Esophagus muscularis mucosa (tissue), 4 donors: ENCODE data around the gene C1orf174. TPM values are rescaled to one million over a fixed set of nuclear protein-coding genes. Genes with fewer than 3 reads are reported as not detected.

Experiments
- DNase-seq: peaks from one replicate; pipeline ENCODE4 v3.0.0-alpha.2; 2017; ENCODE audit errors: extremely low spot score
- H3K27ac ChIP-seq, 4 donors: fragments of 200-600 bp; sonication (generic); replicated peaks in 1 of 4; 1 replicate in 3 of 4; 2 replicates in 1 of 4; pipeline ENCODE4 v1.5.1; 2016 to 2019; ENCODE audit warnings: mild to moderate bottlenecking in 1 of 4
- H3K27me3 ChIP-seq, 4 donors: fragments of 200-600 bp; sonication (generic); one replicate each; pipeline versions ENCODE4 v1.5.1 to v1.6.0; 2016 to 2019
- H3K36me3 ChIP-seq, 4 donors: fragments of 200-600 bp; sonication (generic); one replicate each; pipeline ENCODE4 v1.5.1; 2016 to 2019
- H3K4me1 ChIP-seq, 4 donors: fragments of 200-600 bp; sonication (generic); one replicate each; pipeline ENCODE4 v1.5.1; 2016 to 2019
- H3K4me3 ChIP-seq, 4 donors: fragments of 200-600 bp; sonication (generic); 1 replicate in 2 of 4; 2 replicates in 2 of 4; pipeline ENCODE4 v1.5.1; 2016 to 2019; ENCODE audit warnings: mild to moderate bottlenecking in 4 of 4, moderate library complexity in 1 of 4
- H3K9me3 ChIP-seq, 4 donors: fragments of 200-600 bp; sonication (generic); 1 replicate in 3 of 4; 2 replicates in 1 of 4; pipeline ENCODE4 v1.5.1; 2016 to 2019
- CTCF ChIP-seq, 3 experiments: fragments of 200-600 bp in 2 of 3; fragments of 450-650 bp in 1 of 3; sonication (generic) in 2 of 3; IDR thresholded peaks; one replicate each; pipeline ENCODE4 v1.5.1; 2017 to 2019; ENCODE audit warnings: antibody characterized with exemption in 3 of 3, mild to moderate bottlenecking in 2 of 3, moderate library complexity in 1 of 3
- EP300 ChIP-seq: sonication (generic); formaldehyde crosslinking; IDR thresholded peaks from one replicate; pipeline ENCODE4 v1.6.1; 2017; ENCODE audit warnings: antibody characterized with exemption
- POLR2A ChIP-seq: fragments of 450-650 bp; IDR thresholded peaks from one replicate; pipeline ENCODE4 v1.6.1; 2017; ENCODE audit warnings: antibody characterized with exemption, moderate library complexity, mild to moderate bottlenecking, low read depth
- POLR2AphosphoS5 ChIP-seq, 2 donors: sonication (generic); formaldehyde crosslinking; IDR thresholded peaks; one replicate each; pipeline ENCODE4 v1.6.1; 2017; ENCODE audit warnings: antibody characterized with exemption in 2 of 2
- WGBS: methylation state at CpG from one replicate; pipeline ENCODE4 v1.1.5; 2018; 5-methylcytosine and 5-hydroxymethylcytosine counted together
- intact Hi-C: fragments of 100-400 bp; cut with DNase I; formaldehyde crosslinking; loops from one replicate; pipeline ENCODE4 v1.15.1; 2023
- total RNA-seq, 4 donors: library from RNA; depleted of rRNA; stranded (reverse); fragments of >200 nt; gene quantifications; one replicate each; pipeline versions ENCODE4 v1.1.0 to v1.2.1, GENCODE V29; 2016

The C1orf174 gene
- total RNA-seq, 4 donors from 2014 or later, result 25.0 to 35.1 (median 27.6) TPM

GRCh38 chr1:3926956-3927355, 26.9 kb upstream of the C1orf174 start:
- intact Hi-C loops, result loop anchor here (10.0 kb wide), 1 partner anchor 1958 kb away; no protein-coding TSS in a partner anchor
- H3K27me3 ChIP-seq, result peaks cover 0 to 66% (median 0%) of the 10 kb centered on the region in 4 donors
- DNase-seq, result no peak
- no peaks in the 10 kb centered on the region for H3K36me3 ChIP-seq
- no peaks in the 10 kb centered on the region for H3K9me3 ChIP-seq
- no peak overlapping the region for H3K4me3 ChIP-seq
- no peak for TF ChIP-seq CTCF (IDR thresholded peaks at IDR 0.05)
- TF ChIP-seq POLR2AphosphoS5 (IDR thresholded peaks at IDR 0.05), result no peak
- no peak for TF ChIP-seq POLR2A
- TF ChIP-seq EP300, result no peak
- H3K27ac ChIP-seq, result no peak overlapping the region
- peaks cover 0 to 8% (median 0%) of the 10 kb centered on the region in 4 donors for H3K4me1 ChIP-seq

- Histone ChIP-seq H3K27me3 (peaks cover 0 to 55% (median 0%) of the 10 kb centered on the region in 4 donors), H3K9me3 (no peaks in the 10 kb centered on the region), H3K4me3 (no peak overlapping the region), H3K36me3 (no peaks in the 10 kb centered on the region), H3K4me1 (peaks cover 0 to 8% (median 0%) of the 10 kb centered on the region in 4 donors), H3K27ac (no peak overlapping the region)
- intact Hi-C loops, result loop anchor here (10.0 kb wide), 1 partner anchor 1959 kb away; no protein-coding TSS in a partner anchor
- 91% methylated on average over 8 of the region's 8 CpGs for whole genome bisulfite sequencing
- no peak for DNase-seq
- no peak for TF ChIP-seq CTCF (IDR thresholded peaks at IDR 0.05)
- TF ChIP-seq POLR2A, result no peak
- no peak for TF ChIP-seq POLR2AphosphoS5 (IDR thresholded peaks at IDR 0.05)
Measured at GRCh38 chr1:3925762-3926161, 25.7 kb upstream of the C1orf174 start.

GRCh38 chr1:3925256-3925655, 25.2 kb upstream of the C1orf174 start:
- DNase-seq, result no peak
- intact Hi-C loops, result loop anchor here (10.0 kb wide), 1 partner anchor 1960 kb away; no protein-coding TSS in a partner anchor
- Histone ChIP-seq H3K4me1 (peaks cover 0 to 8% (median 0%) of the 10 kb centered on the region in 4 donors), H3K27ac (no peak overlapping the region), H3K4me3 (no peak overlapping the region), H3K9me3 (no peaks in the 10 kb centered on the region), H3K36me3 (no peaks in the 10 kb centered on the region), H3K27me3 (peaks cover 0 to 55% (median 0%) of the 10 kb centered on the region in 4 donors)
- no peak for TF ChIP-seq CTCF (IDR thresholded peaks at IDR 0.05)
- TF ChIP-seq EP300, result no peak
- TF ChIP-seq POLR2AphosphoS5 (IDR thresholded peaks at IDR 0.05), result no peak
- TF ChIP-seq POLR2A, result no peak
- WGBS, result 92% methylated on average over 5 of the region's 12 CpGs

GRCh38 chr1:3924825-3925220, 24.8 kb upstream of the C1orf174 start:
- H3K36me3 ChIP-seq, result no peaks in the 10 kb centered on the region
- no peak overlapping the region for H3K27ac ChIP-seq
- H3K4me3 ChIP-seq, result no peak overlapping the region
- TF ChIP-seq POLR2A (no peak), EP300 (no peak), CTCF (IDR thresholded peaks at IDR 0.05) (no peak), POLR2AphosphoS5 (IDR thresholded peaks at IDR 0.05) (no peak)
- WGBS, result 50% methylated on average over 1 of the region's 3 CpGs
- H3K4me1 ChIP-seq, result peaks cover 0 to 8% (median 0%) of the 10 kb centered on the region in 4 donors
- H3K27me3 ChIP-seq, result peaks cover 0 to 56% (median under 1%) of the 10 kb centered on the region in 4 donors
- no peak for DNase-seq
- H3K9me3 ChIP-seq, result no peaks in the 10 kb centered on the region
- intact Hi-C loops, result loop anchor here (10.0 kb wide), 1 partner anchor 1960 kb away; no protein-coding TSS in a partner anchor
